Progenitor cell of endocrine pancreas (in vitro differentiated cells): ENCODE measurements around the gene IRF2. TPM values are rescaled to one million over a fixed set of nuclear protein-coding genes. Genes with fewer than 3 reads are reported as not detected.

Experiments
- DNase-seq: peaks from one replicate; pipeline ENCODE4 v3.0.0; 2021; ENCODE audit warnings: low spot score; ENCODE audit not compliant: unreplicated experiment
- H3K27ac Mint-ChIP-seq: 2 replicates; pipeline ENCODE4 v1.8.0; 2021; ENCODE audit warnings: mild to moderate bottlenecking, moderate library complexity, mixed read lengths
- H3K27me3 Mint-ChIP-seq: 2 replicates; pipeline ENCODE4 v1.8.0; 2021; ENCODE audit warnings: mixed read lengths
- H3K36me3 Mint-ChIP-seq: 2 replicates; pipeline ENCODE4 v1.8.0; 2022; ENCODE audit warnings: mixed read lengths; ENCODE audit not compliant: insufficient read depth
- H3K4me1 Mint-ChIP-seq: 2 replicates; pipeline ENCODE4 v1.8.0; 2021; ENCODE audit warnings: low read depth, mixed read lengths
- H3K4me3 Mint-ChIP-seq: 2 replicates; pipeline ENCODE4 v1.8.0; 2021; ENCODE audit warnings: low read depth, mild to moderate bottlenecking, moderate library complexity, mixed read lengths
- H3K9me3 Mint-ChIP-seq: 2 replicates; pipeline ENCODE4 v1.8.0; 2021; ENCODE audit warnings: low read depth, mixed read lengths
- total RNA-seq: library from RNA; stranded (reverse); gene quantifications from 2 replicates; pipeline ENCODE4 v1.2.1, GENCODE V29; 2021
- TF ChIP-seq, protein P1 (sequence below): fragments of 200-600 bp; sonication (generic); IDR thresholded peaks from one replicate; pipeline ENCODE4 v1.5.0; 2021; ENCODE audit warnings: antibody characterized with exemption, mild to moderate bottlenecking; ENCODE audit not compliant: unreplicated experiment

The IRF2 gene
- total RNA-seq, 1 donor from 2014 or later, result 19.1 TPM

DNA sequence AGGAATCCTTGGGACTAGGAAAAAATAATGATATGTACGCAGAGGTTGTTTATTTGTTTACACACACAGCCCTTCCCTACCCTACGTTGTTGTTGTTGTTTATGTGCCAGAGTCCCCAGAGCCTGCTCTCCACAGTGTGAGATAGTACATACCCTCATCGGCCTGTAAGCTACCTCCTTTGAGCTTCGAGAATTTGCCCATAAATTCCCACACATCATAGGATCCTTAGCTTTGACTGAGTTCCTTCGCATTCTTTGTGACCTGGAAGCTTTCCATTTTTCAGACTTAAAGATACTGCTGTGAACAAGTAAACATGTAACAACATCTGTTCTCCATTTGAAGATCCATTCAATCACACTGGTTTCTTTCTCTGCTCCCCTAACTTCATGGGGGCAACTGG, 114.5 kb downstream of the IRF2 start:
- Mint-ChIP-seq H3K27me3 (no peaks in the 10 kb centered on the region), H3K9me3 (no peaks in the 10 kb centered on the region), H3K36me3 (no peaks in the 10 kb centered on the region), H3K27ac (no peak overlapping the region), H3K4me3 (no peak overlapping the region), H3K4me1 (peaks cover 12% of the 10 kb centered on the region)
- TF ChIP-seq, protein P1, sequence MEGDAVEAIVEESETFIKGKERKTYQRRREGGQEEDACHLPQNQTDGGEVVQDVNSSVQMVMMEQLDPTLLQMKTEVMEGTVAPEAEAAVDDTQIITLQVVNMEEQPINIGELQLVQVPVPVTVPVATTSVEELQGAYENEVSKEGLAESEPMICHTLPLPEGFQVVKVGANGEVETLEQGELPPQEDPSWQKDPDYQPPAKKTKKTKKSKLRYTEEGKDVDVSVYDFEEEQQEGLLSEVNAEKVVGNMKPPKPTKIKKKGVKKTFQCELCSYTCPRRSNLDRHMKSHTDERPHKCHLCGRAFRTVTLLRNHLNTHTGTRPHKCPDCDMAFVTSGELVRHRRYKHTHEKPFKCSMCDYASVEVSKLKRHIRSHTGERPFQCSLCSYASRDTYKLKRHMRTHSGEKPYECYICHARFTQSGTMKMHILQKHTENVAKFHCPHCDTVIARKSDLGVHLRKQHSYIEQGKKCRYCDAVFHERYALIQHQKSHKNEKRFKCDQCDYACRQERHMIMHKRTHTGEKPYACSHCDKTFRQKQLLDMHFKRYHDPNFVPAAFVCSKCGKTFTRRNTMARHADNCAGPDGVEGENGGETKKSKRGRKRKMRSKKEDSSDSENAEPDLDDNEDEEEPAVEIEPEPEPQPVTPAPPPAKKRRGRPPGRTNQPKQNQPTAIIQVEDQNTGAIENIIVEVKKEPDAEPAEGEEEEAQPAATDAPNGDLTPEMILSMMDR, result no peak
- no peak for DNase-seq

DNA sequence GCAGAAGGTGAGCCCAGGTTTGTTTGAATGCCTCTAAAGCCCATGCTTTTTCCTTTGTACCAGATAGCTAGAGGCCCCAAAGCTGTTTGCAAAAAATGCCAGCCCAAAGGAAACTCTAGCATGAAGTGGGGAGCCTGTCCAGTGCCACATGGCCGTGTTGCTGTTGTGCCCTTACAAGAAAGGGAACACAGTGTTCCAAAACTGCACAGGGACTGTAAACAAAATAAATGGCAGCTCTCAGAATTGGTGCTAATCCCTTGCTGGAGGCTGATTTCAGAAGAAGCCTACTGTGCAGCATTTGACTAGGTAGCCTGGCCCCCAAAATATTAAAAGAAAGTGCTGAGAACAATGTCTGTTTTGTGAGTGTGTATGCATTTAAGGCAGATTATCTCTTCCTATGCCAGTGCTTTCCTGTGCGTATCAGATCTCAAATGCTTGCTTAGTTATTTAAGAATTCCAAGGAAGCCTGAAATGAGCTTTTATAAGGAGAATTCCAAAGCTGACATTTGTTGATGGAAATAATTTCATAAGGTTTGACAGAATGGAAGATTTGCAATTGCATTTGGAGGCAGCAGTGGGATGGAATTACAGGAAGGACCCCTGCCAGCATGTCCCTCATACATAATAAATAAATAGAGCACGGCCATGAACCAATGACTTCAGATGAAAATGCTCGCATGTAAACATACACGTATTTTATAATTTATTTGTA, 115.7 kb downstream of the IRF2 start:
- no peaks in the 10 kb centered on the region for H3K9me3 Mint-ChIP-seq
- TF ChIP-seq, protein P1, result no peak
- H3K36me3 Mint-ChIP-seq, result no peaks in the 10 kb centered on the region
- no peak overlapping the region for H3K4me3 Mint-ChIP-seq
- H3K4me1 Mint-ChIP-seq, result peaks cover 6% of the 10 kb centered on the region
- no peak overlapping the region for H3K27ac Mint-ChIP-seq
- no peaks in the 10 kb centered on the region for H3K27me3 Mint-ChIP-seq
- no peak for DNase-seq

DNA sequence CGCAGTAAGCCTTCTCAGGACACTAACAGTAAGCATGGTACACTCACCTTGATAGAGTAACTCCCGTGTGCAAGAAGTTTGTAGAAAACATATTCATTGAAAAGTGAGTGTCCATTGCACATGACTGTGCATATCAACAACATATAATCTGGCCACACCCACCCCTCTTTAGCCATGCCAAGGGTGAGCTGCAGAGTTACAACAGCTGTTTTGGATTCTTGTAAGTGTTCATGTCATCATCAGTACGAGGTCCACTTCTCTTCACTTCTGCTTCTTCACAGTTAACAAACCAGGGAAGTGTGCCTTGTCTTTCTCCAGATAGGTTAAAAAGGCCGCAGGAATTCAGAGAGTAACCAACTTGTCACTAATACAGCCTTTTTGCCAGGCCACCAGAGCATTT, 116.6 kb downstream of the IRF2 start:
- no peak overlapping the region for H3K4me3 Mint-ChIP-seq
- TF ChIP-seq, protein P1, result no peak
- H3K9me3 Mint-ChIP-seq, result no peaks in the 10 kb centered on the region
- H3K27ac Mint-ChIP-seq, result no peak overlapping the region
- H3K4me1 Mint-ChIP-seq, result peaks cover 6% of the 10 kb centered on the region
- DNase-seq, result no peak
- no peaks in the 10 kb centered on the region for H3K27me3 Mint-ChIP-seq
- no peaks in the 10 kb centered on the region for H3K36me3 Mint-ChIP-seq

DNA sequence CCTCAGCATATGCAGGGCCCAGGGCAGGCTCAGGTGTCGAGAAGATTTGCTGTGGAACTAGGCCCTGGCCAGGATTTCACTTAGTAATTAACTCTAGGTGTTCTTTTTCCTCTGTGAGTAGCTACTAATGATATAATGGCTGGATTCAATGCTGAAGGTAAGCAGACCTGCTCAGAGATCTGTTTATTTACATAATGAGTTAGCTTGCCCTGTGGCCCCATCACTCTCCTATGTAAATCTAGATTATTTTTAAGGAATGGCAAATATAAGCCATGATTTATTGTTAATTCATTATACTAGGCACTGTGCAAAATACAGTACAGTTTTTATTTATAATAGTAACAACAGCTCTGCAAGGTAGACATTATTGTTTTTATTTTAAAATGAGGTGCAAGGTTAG, 117.2 kb downstream of the IRF2 start:
- H3K27me3 Mint-ChIP-seq, result no peaks in the 10 kb centered on the region
- TF ChIP-seq, protein P1, result no peak
- H3K27ac Mint-ChIP-seq, result no peak overlapping the region
- no peak for DNase-seq
- no peak overlapping the region for H3K4me3 Mint-ChIP-seq
- H3K9me3 Mint-ChIP-seq, result no peaks in the 10 kb centered on the region
- peaks cover 6% of the 10 kb centered on the region for H3K4me1 Mint-ChIP-seq
- H3K36me3 Mint-ChIP-seq, result no peaks in the 10 kb centered on the region

DNA sequence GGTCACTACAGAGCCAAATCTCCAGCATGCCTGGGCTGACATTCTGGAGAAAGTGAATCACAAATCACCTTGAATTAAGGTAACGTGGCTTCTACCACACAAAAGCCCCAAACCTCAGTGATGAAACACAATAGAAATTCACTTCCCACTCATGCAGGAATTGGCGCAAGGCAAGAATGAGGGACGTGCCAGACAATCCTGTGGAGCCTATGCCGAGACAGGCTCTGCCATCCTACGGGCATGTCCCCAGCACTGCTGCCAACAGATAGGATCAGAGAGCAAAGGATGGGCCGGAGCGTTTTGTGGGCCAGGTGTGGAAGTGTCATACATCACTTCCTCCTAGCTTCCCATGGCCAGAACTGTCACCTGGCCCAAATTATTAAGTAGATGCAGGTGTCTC, 118.0 kb downstream of the IRF2 start:
- TF ChIP-seq, protein P1, result no peak
- H3K36me3 Mint-ChIP-seq, result no peaks in the 10 kb centered on the region
- peaks cover 6% of the 10 kb centered on the region for H3K4me1 Mint-ChIP-seq
- DNase-seq, result no peak
- no peaks in the 10 kb centered on the region for H3K27me3 Mint-ChIP-seq
- no peak overlapping the region for H3K27ac Mint-ChIP-seq
- H3K9me3 Mint-ChIP-seq, result no peaks in the 10 kb centered on the region
- no peak overlapping the region for H3K4me3 Mint-ChIP-seq
